GM20431 (cell line): ENCODE data around the gene ABCG4.

ENCODE experiments used
- in situ Hi-C: fragments of 300-500 bp; cut with MseI, MboI; formaldehyde crosslinking; loops from one replicate; pipeline ENCODE4 v1.15.0; 2020; ENCODE audit warnings: low sequenced_read_pairs; ENCODE audit not compliant: unreplicated experiment

ABCG4 gene

DNA sequence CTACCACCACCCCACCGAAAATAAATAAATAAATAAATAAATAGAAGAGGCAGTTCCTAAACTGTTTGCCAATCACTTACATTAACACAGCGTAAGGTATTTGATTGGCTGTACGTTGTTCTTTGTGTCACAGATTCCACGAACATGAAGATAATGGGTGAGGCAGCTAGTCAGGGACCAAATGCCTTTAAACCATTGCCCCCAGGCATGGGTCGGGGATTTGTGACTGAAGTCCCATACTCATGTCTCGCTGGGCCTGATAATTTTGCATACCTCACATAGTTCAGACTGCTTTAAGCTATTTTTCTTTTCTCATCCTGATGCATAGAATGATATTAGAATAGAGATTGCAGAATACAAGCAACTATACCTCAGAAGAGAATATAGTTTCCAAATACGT lies 53.7 kb downstream of the ABCG4 start:
- in situ Hi-C loops: no loop called here

DNA sequence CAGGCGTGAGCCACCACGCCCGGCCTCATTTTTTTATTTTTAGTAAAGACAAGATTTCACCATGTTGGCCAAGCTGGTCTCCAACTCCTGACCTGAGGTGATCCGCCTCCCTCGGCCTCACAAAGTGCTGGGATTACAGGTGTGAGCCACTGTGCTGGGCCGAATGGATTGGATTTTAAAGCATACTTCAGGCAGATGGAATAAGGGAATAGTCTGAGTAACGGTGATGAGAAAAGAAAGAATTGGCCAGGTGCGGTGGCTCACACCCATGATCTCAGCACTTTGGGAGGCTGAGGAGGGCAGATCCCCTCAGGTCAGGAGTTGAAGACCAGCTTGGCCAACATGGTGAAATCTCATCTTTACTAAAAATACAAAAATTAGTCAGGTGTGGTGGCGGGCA lies 55.2 kb downstream of the ABCG4 start:
- in situ Hi-C loops: no loop called here

- in situ Hi-C loops: no loop called here
Observed at GRCh38 chr11:119205080-119205479, 56.2 kb downstream of the ABCG4 start.

DNA sequence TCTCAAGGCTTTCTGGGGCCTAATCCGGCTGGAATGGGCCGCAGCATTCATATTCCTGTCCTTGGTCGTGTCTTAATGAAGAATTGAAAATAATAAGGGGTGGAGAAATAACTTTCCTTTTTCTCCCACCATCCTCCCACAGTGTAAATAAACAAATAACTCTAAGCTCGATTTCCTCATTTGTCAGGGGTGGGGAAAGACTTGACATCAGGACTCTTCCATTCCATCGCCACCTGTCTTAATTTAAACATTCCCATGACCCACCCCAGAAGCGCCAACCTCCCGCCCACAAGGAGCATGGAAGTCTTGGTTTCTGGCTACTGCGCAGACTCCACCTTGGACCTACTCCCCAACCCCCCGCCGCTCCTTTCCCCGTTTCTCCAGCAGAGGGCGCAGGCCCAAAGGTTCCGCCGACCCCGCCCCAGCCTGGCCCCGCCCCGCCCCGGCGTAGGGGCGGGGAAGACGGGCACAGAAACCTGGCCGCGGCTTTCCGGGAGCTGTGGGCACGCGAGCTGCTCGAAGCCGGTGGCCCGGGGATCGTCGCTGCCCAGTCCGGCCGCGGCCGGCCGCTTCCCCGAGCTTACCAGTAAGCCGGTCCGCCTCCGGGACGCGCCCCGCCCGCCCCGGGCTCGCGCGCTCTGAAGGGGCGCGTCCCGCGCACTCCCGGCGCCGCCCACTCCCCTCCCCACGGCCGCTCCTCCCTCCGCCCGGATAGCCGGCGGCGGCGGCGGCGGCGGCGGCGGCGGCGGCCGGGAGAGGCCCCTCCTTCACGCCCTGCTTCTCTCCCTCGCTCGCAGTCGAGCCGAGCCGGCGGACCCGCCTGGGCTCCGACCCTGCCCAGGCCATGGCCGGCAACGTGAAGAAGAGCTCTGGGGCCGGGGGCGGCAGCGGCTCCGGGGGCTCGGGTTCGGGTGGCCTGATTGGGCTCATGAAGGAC lies 57.0 kb downstream of the ABCG4 start, which contains the start of gene CBL:
CBL (plus strand) TSS at position 766 of the 937 bp plus-strand sequence; CDS start at position 845, 79 bp downstream.
- in situ Hi-C loops: no loop called here

GRCh38 chr11:119206511-119207414 lies 57.9 kb downstream of the ABCG4 start:
- in situ Hi-C loops: no loop called here

GRCh38 chr11:119207415-119207960 lies 58.6 kb downstream of the ABCG4 start:
- in situ Hi-C loops: no loop called here

- in situ Hi-C loops: no loop called here
Observed at GRCh38 chr11:119209186-119209585, 60.3 kb downstream of the ABCG4 start.

- in situ Hi-C loops: no loop called here
Observed at GRCh38 chr11:119210050-119210449, 61.2 kb downstream of the ABCG4 start.
